ENCODE measurements around the gene PSMD6.

GRCh38 chr3:63966871-63967270 is 56.4 kb downstream of the PSMD6 start:
- TF ChIP-seq POLR2A (IDR thresholded peaks at IDR 0.05; ENCODE audit: borderline replicate concordance, extremely low read depth, insufficient read depth, insufficient read length) (no peak), CEBPB (IDR thresholded peaks at IDR 0.05; ENCODE audit: low read depth) (no peak), ELF1 (IDR thresholded peaks at IDR 0.05; ENCODE audit: borderline replicate concordance, low read depth) (no peak), ZNF274 (IDR thresholded peaks at IDR 0.05; ENCODE audit: low read depth, low read length) (no peak), CBX3 (IDR thresholded peaks at IDR 0.05; ENCODE audit: low read depth) (no peak), RAD21 (IDR thresholded peaks at IDR 0.05; ENCODE audit: low read depth) (no peak), POLR2AphosphoS5 (IDR thresholded peaks at IDR 0.05; ENCODE audit: low read depth, low read length) (no peak), SIN3A (IDR thresholded peaks at IDR 0.05; ENCODE audit: low read depth) (no peak)
- TF ChIP-seq, protein P1, sequence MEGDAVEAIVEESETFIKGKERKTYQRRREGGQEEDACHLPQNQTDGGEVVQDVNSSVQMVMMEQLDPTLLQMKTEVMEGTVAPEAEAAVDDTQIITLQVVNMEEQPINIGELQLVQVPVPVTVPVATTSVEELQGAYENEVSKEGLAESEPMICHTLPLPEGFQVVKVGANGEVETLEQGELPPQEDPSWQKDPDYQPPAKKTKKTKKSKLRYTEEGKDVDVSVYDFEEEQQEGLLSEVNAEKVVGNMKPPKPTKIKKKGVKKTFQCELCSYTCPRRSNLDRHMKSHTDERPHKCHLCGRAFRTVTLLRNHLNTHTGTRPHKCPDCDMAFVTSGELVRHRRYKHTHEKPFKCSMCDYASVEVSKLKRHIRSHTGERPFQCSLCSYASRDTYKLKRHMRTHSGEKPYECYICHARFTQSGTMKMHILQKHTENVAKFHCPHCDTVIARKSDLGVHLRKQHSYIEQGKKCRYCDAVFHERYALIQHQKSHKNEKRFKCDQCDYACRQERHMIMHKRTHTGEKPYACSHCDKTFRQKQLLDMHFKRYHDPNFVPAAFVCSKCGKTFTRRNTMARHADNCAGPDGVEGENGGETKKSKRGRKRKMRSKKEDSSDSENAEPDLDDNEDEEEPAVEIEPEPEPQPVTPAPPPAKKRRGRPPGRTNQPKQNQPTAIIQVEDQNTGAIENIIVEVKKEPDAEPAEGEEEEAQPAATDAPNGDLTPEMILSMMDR (IDR thresholded peaks at IDR 0.05 in 2 of 3, conservative IDR thresholded peaks at IDR 0.05 in 1 of 3; ENCODE audit: borderline replicate concordance in 1 of 3, insufficient read depth in 1 of 3, low read depth in 2 of 3, low read length in 2 of 3) = no peak
- TF ChIP-seq, protein P2, sequence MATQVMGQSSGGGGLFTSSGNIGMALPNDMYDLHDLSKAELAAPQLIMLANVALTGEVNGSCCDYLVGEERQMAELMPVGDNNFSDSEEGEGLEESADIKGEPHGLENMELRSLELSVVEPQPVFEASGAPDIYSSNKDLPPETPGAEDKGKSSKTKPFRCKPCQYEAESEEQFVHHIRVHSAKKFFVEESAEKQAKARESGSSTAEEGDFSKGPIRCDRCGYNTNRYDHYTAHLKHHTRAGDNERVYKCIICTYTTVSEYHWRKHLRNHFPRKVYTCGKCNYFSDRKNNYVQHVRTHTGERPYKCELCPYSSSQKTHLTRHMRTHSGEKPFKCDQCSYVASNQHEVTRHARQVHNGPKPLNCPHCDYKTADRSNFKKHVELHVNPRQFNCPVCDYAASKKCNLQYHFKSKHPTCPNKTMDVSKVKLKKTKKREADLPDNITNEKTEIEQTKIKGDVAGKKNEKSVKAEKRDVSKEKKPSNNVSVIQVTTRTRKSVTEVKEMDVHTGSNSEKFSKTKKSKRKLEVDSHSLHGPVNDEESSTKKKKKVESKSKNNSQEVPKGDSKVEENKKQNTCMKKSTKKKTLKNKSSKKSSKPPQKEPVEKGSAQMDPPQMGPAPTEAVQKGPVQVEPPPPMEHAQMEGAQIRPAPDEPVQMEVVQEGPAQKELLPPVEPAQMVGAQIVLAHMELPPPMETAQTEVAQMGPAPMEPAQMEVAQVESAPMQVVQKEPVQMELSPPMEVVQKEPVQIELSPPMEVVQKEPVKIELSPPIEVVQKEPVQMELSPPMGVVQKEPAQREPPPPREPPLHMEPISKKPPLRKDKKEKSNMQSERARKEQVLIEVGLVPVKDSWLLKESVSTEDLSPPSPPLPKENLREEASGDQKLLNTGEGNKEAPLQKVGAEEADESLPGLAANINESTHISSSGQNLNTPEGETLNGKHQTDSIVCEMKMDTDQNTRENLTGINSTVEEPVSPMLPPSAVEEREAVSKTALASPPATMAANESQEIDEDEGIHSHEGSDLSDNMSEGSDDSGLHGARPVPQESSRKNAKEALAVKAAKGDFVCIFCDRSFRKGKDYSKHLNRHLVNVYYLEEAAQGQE (IDR thresholded peaks at IDR 0.05; ENCODE audit: low read depth) = no peak
- TF ChIP-seq, protein P3, sequence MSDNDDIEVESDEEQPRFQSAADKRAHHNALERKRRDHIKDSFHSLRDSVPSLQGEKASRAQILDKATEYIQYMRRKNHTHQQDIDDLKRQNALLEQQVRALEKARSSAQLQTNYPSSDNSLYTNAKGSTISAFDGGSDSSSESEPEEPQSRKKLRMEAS (IDR thresholded peaks at IDR 0.05) = no peak

Measured in HCT116 (cell line).